ENCODE data around the gene NR1H2.

NR1H2 gene

DNA sequence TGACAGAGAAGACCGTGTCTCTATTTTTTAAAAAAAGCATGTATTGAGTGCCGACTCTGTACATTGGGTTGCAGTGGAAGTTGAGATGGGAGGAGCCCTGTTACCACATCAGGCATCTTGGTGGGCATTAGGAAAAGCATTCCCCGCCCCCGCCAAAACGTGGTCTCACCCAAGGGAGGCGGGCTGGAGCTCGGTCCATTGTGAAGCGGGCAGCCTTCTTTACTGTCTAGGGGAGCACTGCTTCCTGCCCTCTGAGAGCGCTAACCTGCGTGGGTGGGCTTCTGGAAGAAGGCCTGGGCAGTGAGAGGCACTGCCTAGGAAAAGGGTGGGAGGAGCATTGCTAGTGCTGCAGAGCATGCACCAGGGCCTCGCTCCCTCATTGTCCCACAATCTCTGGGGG is 3.9 kb downstream of the NR1H2 start:
- TF ChIP-seq CREB5 (CRISPR knock-in tag; IDR thresholded peaks at IDR 0.05; ENCODE audit: low read depth) (no peak), ZNF8 (CRISPR knock-in tag; IDR thresholded peaks at IDR 0.05) (no peak), ZNF70 (CRISPR knock-in tag; IDR thresholded peaks at IDR 0.05) (no peak), ZFP3 (CRISPR knock-in tag; IDR thresholded peaks at IDR 0.05) (no peak), ARNTL (CRISPR knock-in tag; IDR thresholded peaks at IDR 0.05; ENCODE audit: borderline replicate concordance, low read depth) (no peak), TCF4 (CRISPR knock-in tag; IDR thresholded peaks at IDR 0.05; ENCODE audit: borderline replicate concordance) (no peak), SNAI2 (CRISPR knock-in tag; IDR thresholded peaks at IDR 0.05) (no peak), PPARA (CRISPR knock-in tag; IDR thresholded peaks at IDR 0.05; ENCODE audit: borderline replicate concordance) (no peak), CSDC2 (CRISPR knock-in tag; IDR thresholded peaks at IDR 0.05) (no peak), ZNF565 (CRISPR knock-in tag; conservative IDR thresholded peaks at IDR 0.05; ENCODE audit: low read depth) (no peak), ESRRG (CRISPR knock-in tag; IDR thresholded peaks at IDR 0.05) (no peak), GLIS3 (CRISPR knock-in tag; IDR thresholded peaks at IDR 0.05) (no peak), OSR1 (CRISPR knock-in tag; IDR thresholded peaks at IDR 0.05) (no peak), ZC3H10 (CRISPR knock-in tag; IDR thresholded peaks at IDR 0.05) (no peak)
- TF ChIP-seq, protein P1, sequence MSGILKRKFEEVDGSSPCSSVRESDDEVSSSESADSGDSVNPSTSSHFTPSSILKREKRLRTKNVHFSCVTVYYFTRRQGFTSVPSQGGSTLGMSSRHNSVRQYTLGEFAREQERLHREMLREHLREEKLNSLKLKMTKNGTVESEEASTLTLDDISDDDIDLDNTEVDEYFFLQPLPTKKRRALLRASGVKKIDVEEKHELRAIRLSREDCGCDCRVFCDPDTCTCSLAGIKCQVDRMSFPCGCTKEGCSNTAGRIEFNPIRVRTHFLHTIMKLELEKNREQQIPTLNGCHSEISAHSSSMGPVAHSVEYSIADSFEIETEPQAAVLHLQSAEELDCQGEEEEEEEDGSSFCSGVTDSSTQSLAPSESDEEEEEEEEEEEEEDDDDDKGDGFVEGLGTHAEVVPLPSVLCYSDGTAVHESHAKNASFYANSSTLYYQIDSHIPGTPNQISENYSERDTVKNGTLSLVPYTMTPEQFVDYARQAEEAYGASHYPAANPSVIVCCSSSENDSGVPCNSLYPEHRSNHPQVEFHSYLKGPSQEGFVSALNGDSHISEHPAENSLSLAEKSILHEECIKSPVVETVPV (CRISPR knock-in tag; IDR thresholded peaks at IDR 0.05): no peak
- TF ChIP-seq, protein P2, sequence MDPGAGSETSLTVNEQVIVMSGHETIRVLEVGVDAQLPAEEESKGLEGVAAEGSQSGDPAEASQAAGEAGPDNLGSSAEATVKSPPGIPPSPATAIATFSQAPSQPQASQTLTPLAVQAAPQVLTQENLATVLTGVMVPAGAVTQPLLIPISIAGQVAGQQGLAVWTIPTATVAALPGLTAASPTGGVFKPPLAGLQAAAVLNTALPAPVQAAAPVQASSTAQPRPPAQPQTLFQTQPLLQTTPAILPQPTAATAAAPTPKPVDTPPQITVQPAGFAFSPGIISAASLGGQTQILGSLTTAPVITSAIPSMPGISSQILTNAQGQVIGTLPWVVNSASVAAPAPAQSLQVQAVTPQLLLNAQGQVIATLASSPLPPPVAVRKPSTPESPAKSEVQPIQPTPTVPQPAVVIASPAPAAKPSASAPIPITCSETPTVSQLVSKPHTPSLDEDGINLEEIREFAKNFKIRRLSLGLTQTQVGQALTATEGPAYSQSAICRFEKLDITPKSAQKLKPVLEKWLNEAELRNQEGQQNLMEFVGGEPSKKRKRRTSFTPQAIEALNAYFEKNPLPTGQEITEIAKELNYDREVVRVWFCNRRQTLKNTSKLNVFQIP (CRISPR knock-in tag; IDR thresholded peaks at IDR 0.05; ENCODE audit: borderline replicate concordance, low read depth): no peak
- no peak for ATAC-seq

- no peak for ATAC-seq
- TF ChIP-seq TCF4 (CRISPR knock-in tag; IDR thresholded peaks at IDR 0.05; ENCODE audit: borderline replicate concordance) (no peak), ZFP3 (CRISPR knock-in tag; IDR thresholded peaks at IDR 0.05) (no peak), ZNF565 (CRISPR knock-in tag; conservative IDR thresholded peaks at IDR 0.05; ENCODE audit: low read depth) (no peak), GLIS3 (CRISPR knock-in tag; IDR thresholded peaks at IDR 0.05) (no peak), RARB (CRISPR knock-in tag; IDR thresholded peaks at IDR 0.05) (no peak)
Observed at GRCh38 chr19:50380751-50381151, 4.5 kb downstream of the NR1H2 start.

DNA sequence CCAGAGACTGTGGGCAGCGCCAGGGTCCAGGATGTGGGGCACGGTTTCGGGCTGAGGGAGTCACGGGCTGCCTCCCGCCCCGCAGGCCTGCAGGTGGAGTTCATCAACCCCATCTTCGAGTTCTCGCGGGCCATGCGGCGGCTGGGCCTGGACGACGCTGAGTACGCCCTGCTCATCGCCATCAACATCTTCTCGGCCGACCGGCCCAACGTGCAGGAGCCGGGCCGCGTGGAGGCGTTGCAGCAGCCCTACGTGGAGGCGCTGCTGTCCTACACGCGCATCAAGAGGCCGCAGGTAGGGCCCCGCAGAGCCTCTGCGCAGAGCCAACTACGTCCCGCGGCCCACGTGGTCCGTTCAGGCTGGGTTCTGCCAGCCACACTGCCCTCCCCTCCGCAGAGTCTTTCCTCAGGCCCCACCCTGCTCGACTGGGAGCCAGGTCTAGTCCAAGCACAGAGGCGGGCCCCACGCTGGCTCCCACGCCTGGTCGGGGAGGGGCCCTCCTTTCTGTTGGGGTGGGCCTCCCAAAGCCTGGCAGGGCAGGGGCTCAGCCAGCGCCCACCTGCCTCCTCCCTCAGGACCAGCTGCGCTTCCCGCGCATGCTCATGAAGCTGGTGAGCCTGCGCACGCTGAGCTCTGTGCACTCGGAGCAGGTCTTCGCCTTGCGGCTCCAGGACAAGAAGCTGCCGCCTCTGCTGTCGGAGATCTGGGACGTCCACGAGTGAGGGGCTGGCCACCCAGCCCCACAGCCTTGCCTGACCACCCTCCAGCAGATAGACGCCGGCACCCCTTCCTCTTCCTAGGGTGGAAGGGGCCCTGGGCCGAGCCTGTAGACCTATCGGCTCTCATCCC is 5.8 kb downstream of the NR1H2 start:
- no peak for TF ChIP-seq OSR1 (CRISPR knock-in tag; IDR thresholded peaks at IDR 0.05)
- TF ChIP-seq, protein P1 (CRISPR knock-in tag; IDR thresholded peaks at IDR 0.05): no peak
- no peak for TF ChIP-seq GLIS3 (CRISPR knock-in tag; IDR thresholded peaks at IDR 0.05)
- TF ChIP-seq ZFP30 (CRISPR knock-in tag; IDR thresholded peaks at IDR 0.05): no peak
- no peak for TF ChIP-seq ZNF565 (CRISPR knock-in tag; conservative IDR thresholded peaks at IDR 0.05; ENCODE audit: low read depth)
- TF ChIP-seq ZFP3 (CRISPR knock-in tag; IDR thresholded peaks at IDR 0.05): no peak
- no peak for ATAC-seq

- TF ChIP-seq, protein P1 (CRISPR knock-in tag; IDR thresholded peaks at IDR 0.05): no peak
- TF ChIP-seq ZFP3 (CRISPR knock-in tag; IDR thresholded peaks at IDR 0.05) (no peak), SNAI2 (CRISPR knock-in tag; IDR thresholded peaks at IDR 0.05) (no peak), TOX (CRISPR knock-in tag; IDR thresholded peaks at IDR 0.05; ENCODE audit: borderline replicate concordance) (no peak), RARB (CRISPR knock-in tag; IDR thresholded peaks at IDR 0.05) (no peak), BACH2 (CRISPR knock-in tag; IDR thresholded peaks at IDR 0.05; ENCODE audit: borderline replicate concordance) (no peak), ARNTL (CRISPR knock-in tag; IDR thresholded peaks at IDR 0.05; ENCODE audit: borderline replicate concordance, low read depth) (no peak), ZNF8 (CRISPR knock-in tag; IDR thresholded peaks at IDR 0.05) (no peak), ISL1 (CRISPR knock-in tag; IDR thresholded peaks at IDR 0.05) (no peak), PPARA (CRISPR knock-in tag; IDR thresholded peaks at IDR 0.05; ENCODE audit: borderline replicate concordance) (no peak), ZNF565 (CRISPR knock-in tag; conservative IDR thresholded peaks at IDR 0.05; ENCODE audit: low read depth) (no peak), TCF4 (CRISPR knock-in tag; IDR thresholded peaks at IDR 0.05; ENCODE audit: borderline replicate concordance) (no peak)
- TF ChIP-seq, protein P3, sequence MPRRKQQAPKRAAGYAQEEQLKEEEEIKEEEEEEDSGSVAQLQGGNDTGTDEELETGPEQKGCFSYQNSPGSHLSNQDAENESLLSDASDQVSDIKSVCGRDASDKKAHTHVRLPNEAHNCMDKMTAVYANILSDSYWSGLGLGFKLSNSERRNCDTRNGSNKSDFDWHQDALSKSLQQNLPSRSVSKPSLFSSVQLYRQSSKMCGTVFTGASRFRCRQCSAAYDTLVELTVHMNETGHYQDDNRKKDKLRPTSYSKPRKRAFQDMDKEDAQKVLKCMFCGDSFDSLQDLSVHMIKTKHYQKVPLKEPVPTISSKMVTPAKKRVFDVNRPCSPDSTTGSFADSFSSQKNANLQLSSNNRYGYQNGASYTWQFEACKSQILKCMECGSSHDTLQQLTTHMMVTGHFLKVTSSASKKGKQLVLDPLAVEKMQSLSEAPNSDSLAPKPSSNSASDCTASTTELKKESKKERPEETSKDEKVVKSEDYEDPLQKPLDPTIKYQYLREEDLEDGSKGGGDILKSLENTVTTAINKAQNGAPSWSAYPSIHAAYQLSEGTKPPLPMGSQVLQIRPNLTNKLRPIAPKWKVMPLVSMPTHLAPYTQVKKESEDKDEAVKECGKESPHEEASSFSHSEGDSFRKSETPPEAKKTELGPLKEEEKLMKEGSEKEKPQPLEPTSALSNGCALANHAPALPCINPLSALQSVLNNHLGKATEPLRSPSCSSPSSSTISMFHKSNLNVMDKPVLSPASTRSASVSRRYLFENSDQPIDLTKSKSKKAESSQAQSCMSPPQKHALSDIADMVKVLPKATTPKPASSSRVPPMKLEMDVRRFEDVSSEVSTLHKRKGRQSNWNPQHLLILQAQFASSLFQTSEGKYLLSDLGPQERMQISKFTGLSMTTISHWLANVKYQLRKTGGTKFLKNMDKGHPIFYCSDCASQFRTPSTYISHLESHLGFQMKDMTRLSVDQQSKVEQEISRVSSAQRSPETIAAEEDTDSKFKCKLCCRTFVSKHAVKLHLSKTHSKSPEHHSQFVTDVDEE (CRISPR knock-in tag; IDR thresholded peaks at IDR 0.05): no peak
- ATAC-seq: no peak
Observed at GRCh38 chr19:50383001-50383851, 7.0 kb downstream of the NR1H2 start.

Measured in SK-N-SH treated with all-trans-retinoic acid at 6 μM for 48 hours (cell line).